ENCODE results near the gene NUP43.

DNA sequence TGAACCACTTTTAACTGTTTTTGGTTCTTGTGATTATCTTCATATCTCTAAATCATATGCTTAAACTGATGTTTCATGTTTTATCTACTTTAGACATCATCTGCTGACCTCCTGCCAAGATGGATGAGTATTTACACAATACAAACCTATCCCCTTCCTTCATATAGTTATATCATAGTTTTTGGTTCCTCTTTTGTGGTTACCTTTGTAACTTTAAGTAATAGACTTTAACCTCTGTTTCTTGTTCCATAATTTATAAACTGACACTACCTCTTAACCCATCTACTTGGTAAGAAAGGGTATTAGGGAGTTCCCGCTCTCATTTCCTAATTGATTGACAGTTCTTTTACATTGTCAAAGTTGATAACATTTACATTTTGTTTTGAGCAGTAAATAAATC, 15.1 kb upstream of the NUP43 start:
- no peak for TF ChIP-seq TAF1 (IDR thresholded peaks at IDR 0.05; ENCODE audit: borderline replicate concordance, low read depth, low read length)
- no peak for TF ChIP-seq BCL11A (IDR thresholded peaks at IDR 0.05; ENCODE audit: low read depth, low read length)
- TF ChIP-seq, protein P1, sequence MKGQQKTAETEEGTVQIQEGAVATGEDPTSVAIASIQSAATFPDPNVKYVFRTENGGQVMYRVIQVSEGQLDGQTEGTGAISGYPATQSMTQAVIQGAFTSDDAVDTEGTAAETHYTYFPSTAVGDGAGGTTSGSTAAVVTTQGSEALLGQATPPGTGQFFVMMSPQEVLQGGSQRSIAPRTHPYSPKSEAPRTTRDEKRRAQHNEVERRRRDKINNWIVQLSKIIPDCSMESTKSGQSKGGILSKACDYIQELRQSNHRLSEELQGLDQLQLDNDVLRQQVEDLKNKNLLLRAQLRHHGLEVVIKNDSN (IDR thresholded peaks at IDR 0.05; ENCODE audit: borderline replicate concordance, extremely low read length, insufficient read depth, low read depth, low read length) = no peak
- no peak for TF ChIP-seq POLR2AphosphoS5 (IDR thresholded peaks at IDR 0.05; ENCODE audit: low read length)
- TF ChIP-seq, protein P2, sequence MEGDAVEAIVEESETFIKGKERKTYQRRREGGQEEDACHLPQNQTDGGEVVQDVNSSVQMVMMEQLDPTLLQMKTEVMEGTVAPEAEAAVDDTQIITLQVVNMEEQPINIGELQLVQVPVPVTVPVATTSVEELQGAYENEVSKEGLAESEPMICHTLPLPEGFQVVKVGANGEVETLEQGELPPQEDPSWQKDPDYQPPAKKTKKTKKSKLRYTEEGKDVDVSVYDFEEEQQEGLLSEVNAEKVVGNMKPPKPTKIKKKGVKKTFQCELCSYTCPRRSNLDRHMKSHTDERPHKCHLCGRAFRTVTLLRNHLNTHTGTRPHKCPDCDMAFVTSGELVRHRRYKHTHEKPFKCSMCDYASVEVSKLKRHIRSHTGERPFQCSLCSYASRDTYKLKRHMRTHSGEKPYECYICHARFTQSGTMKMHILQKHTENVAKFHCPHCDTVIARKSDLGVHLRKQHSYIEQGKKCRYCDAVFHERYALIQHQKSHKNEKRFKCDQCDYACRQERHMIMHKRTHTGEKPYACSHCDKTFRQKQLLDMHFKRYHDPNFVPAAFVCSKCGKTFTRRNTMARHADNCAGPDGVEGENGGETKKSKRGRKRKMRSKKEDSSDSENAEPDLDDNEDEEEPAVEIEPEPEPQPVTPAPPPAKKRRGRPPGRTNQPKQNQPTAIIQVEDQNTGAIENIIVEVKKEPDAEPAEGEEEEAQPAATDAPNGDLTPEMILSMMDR (IDR thresholded peaks at IDR 0.05 in 2 of 3, conservative IDR thresholded peaks at IDR 0.05 in 1 of 3; ENCODE audit: control insufficient read depth in 2 of 3, extremely low read depth in 1 of 3, insufficient read depth in 1 of 3, low read depth in 3 of 3, low read length in 3 of 3) = no peak
- TF ChIP-seq CBFB (IDR thresholded peaks at IDR 0.05; ENCODE audit: low read depth) = peak; percentile 51; the same call in 1 of the 2 replicates
- peak; percentile 46 to 48; a peak in 2 of 4 replicates for TF ChIP-seq EP300 (IDR thresholded peaks at IDR 0.05; ENCODE audit: borderline replicate concordance in 1 of 2, control insufficient read depth in 1 of 2, low read depth in 2 of 2, low read length in 2 of 2)
- TF ChIP-seq, protein P3, sequence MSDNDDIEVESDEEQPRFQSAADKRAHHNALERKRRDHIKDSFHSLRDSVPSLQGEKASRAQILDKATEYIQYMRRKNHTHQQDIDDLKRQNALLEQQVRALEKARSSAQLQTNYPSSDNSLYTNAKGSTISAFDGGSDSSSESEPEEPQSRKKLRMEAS (IDR thresholded peaks at IDR 0.05; ENCODE audit: low read depth, low read length) = no peak
- TF ChIP-seq MTA3 (IDR thresholded peaks at IDR 0.05; ENCODE audit: borderline replicate concordance, low read length) = no peak
- TF ChIP-seq SREBF1 (IDR thresholded peaks at IDR 0.05; ENCODE audit: low read length) = no peak
- TF ChIP-seq, protein P4, sequence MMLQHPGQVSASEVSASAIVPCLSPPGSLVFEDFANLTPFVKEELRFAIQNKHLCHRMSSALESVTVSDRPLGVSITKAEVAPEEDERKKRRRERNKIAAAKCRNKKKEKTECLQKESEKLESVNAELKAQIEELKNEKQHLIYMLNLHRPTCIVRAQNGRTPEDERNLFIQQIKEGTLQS (IDR thresholded peaks at IDR 0.05; ENCODE audit: borderline replicate concordance, extremely low read depth, low read depth, low read length) = no peak
- no peak for TF ChIP-seq FOS (IDR thresholded peaks at IDR 0.05; ENCODE audit: borderline replicate concordance, extremely low read depth, insufficient read length)
- no peak for TF ChIP-seq CEBPB (IDR thresholded peaks at IDR 0.05; ENCODE audit: borderline replicate concordance in 1 of 2, low read depth in 2 of 2, low read length in 2 of 2)

All from GM12878 (cell line).